Measurements from ENCODE around the gene KCNQ4.

The KCNQ4 gene

DNA sequence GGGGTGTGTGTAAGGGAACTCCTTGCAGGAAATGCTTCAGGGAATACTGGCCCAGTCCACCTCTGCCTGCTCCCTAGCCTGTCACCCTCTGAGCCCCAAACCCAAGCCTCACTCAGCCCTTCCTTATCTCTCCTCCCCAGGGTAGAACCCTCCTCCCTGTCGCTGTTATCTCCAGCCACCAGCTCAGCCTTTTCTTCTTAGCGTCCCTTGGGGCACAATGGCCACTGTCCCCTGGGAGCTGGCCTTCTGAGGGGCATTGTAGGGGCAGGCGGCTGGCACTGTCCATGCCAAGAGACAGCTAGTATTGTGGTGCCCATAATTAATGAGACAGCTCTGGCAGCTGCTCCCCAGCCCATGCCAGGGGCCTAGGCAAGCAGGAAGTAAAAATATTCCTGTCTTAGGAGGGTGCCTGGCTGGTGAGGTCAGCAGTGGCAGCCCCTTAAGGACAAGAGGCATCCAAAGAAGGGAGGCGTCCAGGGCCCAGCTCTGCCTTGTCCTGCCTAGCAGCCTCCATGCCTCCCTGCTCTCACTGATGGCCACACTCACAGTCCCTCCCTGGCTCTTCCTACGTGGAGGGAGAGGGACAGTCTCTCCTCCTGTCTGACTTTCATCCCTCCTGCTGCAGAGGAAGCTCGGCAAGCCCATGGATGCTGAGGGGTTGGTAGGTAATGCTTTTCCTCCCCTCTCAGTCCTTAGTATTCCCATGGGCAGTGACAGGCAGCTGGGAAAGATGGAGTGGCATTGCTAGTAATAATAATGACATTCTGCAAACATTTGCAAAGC, 37.5 kb downstream of the KCNQ4 start:
- TF ChIP-seq CTCF (conservative IDR thresholded peaks at IDR 0.05; ENCODE audit: low read depth), result no peak
- no peak overlapping the region for H3K27ac ChIP-seq
- DNase-seq (ENCODE audit: low spot score), result no peak
- POLR2A ChIA-PET (ENCODE audit: low non-redundant PET), result interaction anchor here (0.5 kb wide), 1 partner anchor 448 kb away, joined by 3 read pairs; the partner anchor contains the start of gene SMAP2
- CTCF ChIA-PET, result interaction anchor here (0.6 to 1.4 kb wide), 3 partner anchors 28 to 994 kb away, joined by 3 to 4 read pairs (median 3); no protein-coding TSS in a partner anchor

GRCh38 chr1:40822890-40823289, 39.3 kb downstream of the KCNQ4 start:
- no peak overlapping the region for H3K27ac ChIP-seq
- CTCF ChIA-PET, result no interaction called here
- no peak for TF ChIP-seq CTCF (conservative IDR thresholded peaks at IDR 0.05; ENCODE audit: low read depth)
- POLR2A ChIA-PET (ENCODE audit: low non-redundant PET), result interaction anchor here (0.5 kb wide), 1 partner anchor 35 kb away, joined by 3 read pairs; no protein-coding TSS in a partner anchor
- no peak for DNase-seq (ENCODE audit: low spot score)

GRCh38 chr1:40823345-40823744, 39.8 kb downstream of the KCNQ4 start:
- POLR2A ChIA-PET (ENCODE audit: low non-redundant PET), result no interaction called here
- no peak for TF ChIP-seq CTCF (conservative IDR thresholded peaks at IDR 0.05; ENCODE audit: low read depth)
- H3K27ac ChIP-seq, result no peak overlapping the region
- CTCF ChIA-PET, result interaction anchor here (0.7 kb wide), 1 partner anchor 36 kb away, joined by 4 read pairs; no protein-coding TSS in a partner anchor
- DNase-seq (ENCODE audit: low spot score), result no peak

- CTCF ChIA-PET, result interaction anchor here (0.7 kb wide), 1 partner anchor 35 kb away, joined by 4 read pairs; no protein-coding TSS in a partner anchor
- TF ChIP-seq CTCF (conservative IDR thresholded peaks at IDR 0.05; ENCODE audit: low read depth), result no peak
- no peak overlapping the region for H3K27ac ChIP-seq
- DNase-seq (ENCODE audit: low spot score), result no peak
- POLR2A ChIA-PET (ENCODE audit: low non-redundant PET), result no interaction called here
Measured at GRCh38 chr1:40823983-40824382, 40.4 kb downstream of the KCNQ4 start.

DNA sequence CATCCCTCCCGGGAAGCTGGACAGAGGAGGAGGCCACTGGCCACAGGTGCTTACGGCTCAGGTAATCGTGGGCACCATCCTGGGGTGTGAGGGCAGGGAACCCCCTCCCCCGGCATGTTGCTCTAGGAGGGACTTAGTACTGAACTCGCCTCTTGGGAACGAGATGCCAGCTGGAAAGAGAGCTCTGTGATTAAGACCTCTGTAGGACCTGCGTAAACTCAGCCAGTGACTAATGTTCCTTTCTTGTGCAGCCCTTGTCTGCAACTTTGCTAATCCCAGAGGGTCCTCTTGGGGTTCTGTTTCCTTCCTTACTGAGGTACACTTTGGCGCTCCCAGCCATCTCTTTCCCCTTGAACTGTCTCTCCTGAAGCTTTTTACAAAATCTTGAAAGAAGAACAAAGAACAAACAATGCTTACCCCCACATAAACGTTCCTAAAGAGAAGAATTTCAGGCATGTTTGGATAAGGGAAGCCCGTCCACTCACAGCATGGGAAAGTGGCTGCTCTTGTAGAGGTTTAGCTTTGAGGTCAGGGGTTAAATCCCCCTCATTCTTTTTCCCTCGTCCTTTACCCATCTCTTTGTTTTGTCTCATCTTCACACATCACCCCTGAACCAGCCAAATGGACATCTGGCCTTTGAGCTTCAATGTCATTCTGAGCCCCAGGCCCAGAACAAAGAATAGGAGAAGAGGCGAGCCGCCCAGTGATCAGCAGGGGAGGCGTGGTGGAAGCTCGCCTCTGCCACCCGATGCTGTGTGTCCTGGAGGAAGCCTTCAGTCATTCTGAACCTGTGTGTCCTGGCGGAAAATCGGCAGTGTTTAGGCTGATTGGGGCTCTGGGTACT, 41.2 kb downstream of the KCNQ4 start:
- no peak overlapping the region for H3K27ac ChIP-seq
- CTCF ChIA-PET, result interaction anchor here (0.6 kb wide), 2 partner anchors 11 to 111 kb away, joined by 3 read pairs; no protein-coding TSS in a partner anchor
- no peak for DNase-seq (ENCODE audit: low spot score)
- TF ChIP-seq CTCF (conservative IDR thresholded peaks at IDR 0.05; ENCODE audit: low read depth), result no peak
- POLR2A ChIA-PET (ENCODE audit: low non-redundant PET), result no interaction called here

DNA sequence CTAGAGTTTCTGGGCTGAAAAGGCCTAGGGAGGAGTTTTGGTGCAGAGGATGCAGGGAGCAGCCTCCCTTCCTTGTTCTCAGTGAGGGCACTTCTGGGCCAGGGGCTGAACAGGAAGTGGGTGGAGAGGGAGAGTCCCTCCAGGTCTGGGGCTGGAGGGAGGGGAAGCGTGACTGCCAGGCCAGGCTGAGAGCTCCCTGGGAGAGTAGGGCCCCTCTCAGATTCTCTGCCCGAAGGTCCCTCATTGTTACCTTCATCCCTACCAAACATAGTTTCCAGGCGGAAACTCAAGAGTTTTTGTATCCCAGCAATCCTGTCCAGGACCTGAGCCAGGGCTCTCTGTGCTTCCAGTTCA, 41.8 kb downstream of the KCNQ4 start:
- ChIA-PET CTCF (no interaction called here), POLR2A (ENCODE audit: low non-redundant PET) (no interaction called here)
- DNase-seq (ENCODE audit: low spot score), result no peak
- no peak overlapping the region for H3K27ac ChIP-seq
- no peak for TF ChIP-seq CTCF (conservative IDR thresholded peaks at IDR 0.05; ENCODE audit: low read depth)
